ENCODE results near the gene DIAPH3. TPM values are rescaled to one million over a fixed set of nuclear protein-coding genes. Genes with fewer than 3 reads are reported as not detected.

The DIAPH3 gene
- total and polyA plus RNA-seq, 2 of the 8 experiments (the other 6 are each of a cell fraction or from before 2014, with no cell fraction given): 8.0 to 30.8 TPM

- no peak for TF ChIP-seq E2F6 (IDR thresholded peaks at IDR 0.05)
- TF ChIP-seq RFX5 (IDR thresholded peaks at IDR 0.05; ENCODE audit: borderline replicate concordance, low read depth, low read length): no peak
Observed at GRCh38 chr13:59856281-59856810, 307.4 kb downstream of the DIAPH3 start (continued).

Measured in H1 (cell line).